ENCODE measurements around the gene HTR3D.
A peak's percentile ranks its signal among the peaks of the same experiment; 100 is the strongest.
"Not testable (repeated sequence)": the region's sequence is repeated elsewhere in the genome, so short reads cannot be mapped to it uniquely, and the experiment has no call there.

The HTR3D gene

DNA sequence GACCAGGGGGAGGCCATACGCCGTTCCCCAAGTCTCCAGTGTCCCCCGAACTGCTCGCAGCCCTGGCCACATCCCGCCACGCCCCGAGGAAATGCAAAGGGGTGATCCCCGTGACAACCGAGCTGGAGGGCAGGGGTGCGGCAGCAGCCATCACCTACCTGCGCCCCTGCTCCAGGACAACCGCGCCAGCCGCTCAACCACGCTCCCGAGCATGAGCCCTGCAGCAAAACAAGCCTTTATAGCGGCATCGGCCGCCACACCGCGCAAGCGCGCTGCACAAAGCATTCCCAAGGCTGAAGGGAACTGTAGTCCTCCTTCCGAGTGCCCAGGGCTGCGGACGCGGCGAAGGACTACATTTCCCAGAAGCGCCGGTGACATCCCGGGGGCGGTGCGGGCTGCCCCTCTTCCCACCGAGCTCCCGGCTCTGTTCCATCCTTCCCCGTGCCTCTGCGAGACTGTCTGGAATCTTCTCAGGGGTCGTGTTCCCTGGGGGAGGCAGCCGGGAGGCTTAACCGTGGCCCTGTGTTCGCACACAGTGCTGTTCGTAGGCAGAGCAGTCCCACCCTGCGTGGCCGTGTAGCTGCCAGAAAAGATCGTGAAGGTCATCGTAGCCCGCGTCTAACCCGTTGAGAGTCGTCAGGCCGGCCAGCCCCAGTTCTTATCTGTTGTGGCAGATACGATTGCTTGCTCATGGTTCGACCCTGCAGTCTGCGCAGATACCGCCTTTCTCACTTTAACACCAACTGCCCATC is 13.7 kb upstream of the HTR3D start, which contains the start of gene ABCC5:
Gene ABCC5 (minus strand): TSS at position 213 of the 752 bp plus-strand sequence. CDS start 3,492 bp downstream, outside the sequence.
- H3K79me2 ChIP-seq (ENCODE audit: insufficient read depth, low read length) = no peaks in the 10 kb centered on the region
- no peaks in the 10 kb centered on the region for H3K27me3 ChIP-seq (ENCODE audit: insufficient read depth, low read length)
- no peaks in the 10 kb centered on the region for H4K20me1 ChIP-seq (ENCODE audit: insufficient read depth, low read length)
- H3K4me1 ChIP-seq (ENCODE audit: insufficient read depth, low read length, severe bottlenecking) = peaks cover 33% of the 10 kb centered on the region
- H3K4me2 ChIP-seq (ENCODE audit: low read length) = peak within 1 kb of the TSS; percentile 86
- H3K27ac ChIP-seq (ENCODE audit: low read depth, low read length, poor library complexity, severe bottlenecking) = peak within 1 kb of the TSS; percentile 35
- H3K9ac ChIP-seq (ENCODE audit: low read length) = peak within 1 kb of the TSS; percentile 87
- H3F3A ChIP-seq (ENCODE audit: insufficient read depth, low read length) = no peaks in the 10 kb centered on the region
- TF ChIP-seq, protein P1, sequence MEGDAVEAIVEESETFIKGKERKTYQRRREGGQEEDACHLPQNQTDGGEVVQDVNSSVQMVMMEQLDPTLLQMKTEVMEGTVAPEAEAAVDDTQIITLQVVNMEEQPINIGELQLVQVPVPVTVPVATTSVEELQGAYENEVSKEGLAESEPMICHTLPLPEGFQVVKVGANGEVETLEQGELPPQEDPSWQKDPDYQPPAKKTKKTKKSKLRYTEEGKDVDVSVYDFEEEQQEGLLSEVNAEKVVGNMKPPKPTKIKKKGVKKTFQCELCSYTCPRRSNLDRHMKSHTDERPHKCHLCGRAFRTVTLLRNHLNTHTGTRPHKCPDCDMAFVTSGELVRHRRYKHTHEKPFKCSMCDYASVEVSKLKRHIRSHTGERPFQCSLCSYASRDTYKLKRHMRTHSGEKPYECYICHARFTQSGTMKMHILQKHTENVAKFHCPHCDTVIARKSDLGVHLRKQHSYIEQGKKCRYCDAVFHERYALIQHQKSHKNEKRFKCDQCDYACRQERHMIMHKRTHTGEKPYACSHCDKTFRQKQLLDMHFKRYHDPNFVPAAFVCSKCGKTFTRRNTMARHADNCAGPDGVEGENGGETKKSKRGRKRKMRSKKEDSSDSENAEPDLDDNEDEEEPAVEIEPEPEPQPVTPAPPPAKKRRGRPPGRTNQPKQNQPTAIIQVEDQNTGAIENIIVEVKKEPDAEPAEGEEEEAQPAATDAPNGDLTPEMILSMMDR (IDR thresholded peaks at IDR 0.05; ENCODE audit: low read length) = peak; percentile 56; the same call in 1 of the 2 replicates
- TF ChIP-seq EZH2 (IDR thresholded peaks at IDR 0.05; ENCODE audit: borderline replicate concordance, low read length) = no peak
- peak within 1 kb of the TSS; percentile 87 for H3K4me3 ChIP-seq (ENCODE audit: low read depth, low read length, poor library complexity, severe bottlenecking)
- H3K36me3 ChIP-seq (ENCODE audit: insufficient read depth, low read length) = peaks cover 13% of the 10 kb centered on the region; the same call in 1 of the 2 replicates
- peak within 1 kb of the TSS; percentile 79 for H2AFZ ChIP-seq (ENCODE audit: low read length)
- H3K9me3 ChIP-seq (ENCODE audit: low read length) = no peaks in the 10 kb centered on the region
- H3K9me2 ChIP-seq (ENCODE audit: low read depth, low read length) = no peaks in the 10 kb centered on the region

GRCh38 chr3:184018424-184018973 is 13.0 kb upstream of the HTR3D start:
- no peak for TF ChIP-seq EZH2 (IDR thresholded peaks at IDR 0.05; ENCODE audit: borderline replicate concordance, low read length)
- TF ChIP-seq, protein P1 (IDR thresholded peaks at IDR 0.05; ENCODE audit: low read length) = no peak
- H3K4me3 ChIP-seq (ENCODE audit: low read depth, low read length, poor library complexity, severe bottlenecking) = peak overlapping the region; percentile 87
- H3K4me2 ChIP-seq (ENCODE audit: low read length) = peak overlapping the region; percentile 86
- H3K27ac ChIP-seq (ENCODE audit: low read depth, low read length, poor library complexity, severe bottlenecking) = no peak overlapping the region
- no peaks in the 10 kb centered on the region; the same call in 1 of the 2 replicates for H3K27me3 ChIP-seq (ENCODE audit: insufficient read depth, low read length)
- peak overlapping the region; percentile 87 for H3K9ac ChIP-seq (ENCODE audit: low read length)
- no peaks in the 10 kb centered on the region for H3K9me3 ChIP-seq (ENCODE audit: low read length)
- no peaks in the 10 kb centered on the region for H3K9me2 ChIP-seq (ENCODE audit: low read depth, low read length)
- peaks cover 33% of the 10 kb centered on the region for H3K4me1 ChIP-seq (ENCODE audit: insufficient read depth, low read length, severe bottlenecking)
- H4K20me1 ChIP-seq (ENCODE audit: insufficient read depth, low read length) = no peaks in the 10 kb centered on the region
- H3K36me3 ChIP-seq (ENCODE audit: insufficient read depth, low read length) = peaks cover 8% of the 10 kb centered on the region; the same call in 1 of the 2 replicates
- no peaks in the 10 kb centered on the region for H3K79me2 ChIP-seq (ENCODE audit: insufficient read depth, low read length)
- peak overlapping the region; percentile 71 for H2AFZ ChIP-seq (ENCODE audit: low read length)
- H3F3A ChIP-seq (ENCODE audit: insufficient read depth, low read length) = no peaks in the 10 kb centered on the region

DNA sequence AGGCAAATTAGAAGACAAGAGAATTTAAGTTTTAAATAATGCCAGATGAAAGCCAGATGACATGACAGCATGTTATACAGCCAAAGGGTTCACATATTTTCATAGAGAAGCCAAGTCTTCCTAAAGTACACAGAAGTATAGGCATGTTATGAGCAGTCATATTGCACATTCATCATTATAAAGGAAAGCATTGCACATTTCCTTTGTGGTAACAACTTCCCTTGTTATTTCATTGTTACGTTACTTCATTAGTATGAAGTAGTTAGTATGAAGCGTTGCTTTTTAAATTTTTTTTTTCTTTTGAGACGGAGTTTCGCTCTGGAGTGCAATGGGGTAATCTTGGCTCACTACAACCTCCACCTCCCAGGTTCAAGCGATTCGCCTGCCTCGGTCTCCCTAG is 9.2 kb upstream of the HTR3D start:
- H2AFZ ChIP-seq (ENCODE audit: low read length) = no peak overlapping the region
- H3K27me3 ChIP-seq (ENCODE audit: insufficient read depth, low read length) = no peaks in the 10 kb centered on the region; the same call in 1 of the 2 replicates
- no peak for TF ChIP-seq EZH2 (IDR thresholded peaks at IDR 0.05; ENCODE audit: borderline replicate concordance, low read length)
- TF ChIP-seq, protein P1 (IDR thresholded peaks at IDR 0.05; ENCODE audit: low read length) = no peak
- H3K9me2 ChIP-seq (ENCODE audit: low read depth, low read length) = no peaks in the 10 kb centered on the region
- no peak overlapping the region for H3K4me2 ChIP-seq (ENCODE audit: low read length)
- no peak overlapping the region for H3K4me3 ChIP-seq (ENCODE audit: low read depth, low read length, poor library complexity, severe bottlenecking)
- H3K36me3 ChIP-seq (ENCODE audit: insufficient read depth, low read length) = no peaks in the 10 kb centered on the region
- no peaks in the 10 kb centered on the region for H3F3A ChIP-seq (ENCODE audit: insufficient read depth, low read length)
- H4K20me1 ChIP-seq (ENCODE audit: insufficient read depth, low read length) = no peaks in the 10 kb centered on the region
- no peaks in the 10 kb centered on the region for H3K79me2 ChIP-seq (ENCODE audit: insufficient read depth, low read length)
- H3K9me3 ChIP-seq (ENCODE audit: low read length) = peaks cover 6% of the 10 kb centered on the region; the same call in 1 of the 2 replicates
- H3K9ac ChIP-seq (ENCODE audit: low read length) = no peak overlapping the region
- no peak overlapping the region for H3K27ac ChIP-seq (ENCODE audit: low read depth, low read length, poor library complexity, severe bottlenecking)
- H3K4me1 ChIP-seq (ENCODE audit: insufficient read depth, low read length, severe bottlenecking) = peaks cover 7% of the 10 kb centered on the region

- not testable (repeated sequence) for H3K9ac ChIP-seq (ENCODE audit: low read length); H2AFZ ChIP-seq (ENCODE audit: low read length); H4K20me1 ChIP-seq (ENCODE audit: insufficient read depth, low read length); H3F3A ChIP-seq (ENCODE audit: insufficient read depth, low read length); H3K4me2 ChIP-seq (ENCODE audit: low read length); H3K36me3 ChIP-seq (ENCODE audit: insufficient read depth, low read length); H3K4me1 ChIP-seq (ENCODE audit: insufficient read depth, low read length, severe bottlenecking); H3K27me3 ChIP-seq (ENCODE audit: insufficient read depth, low read length); H3K4me3 ChIP-seq (ENCODE audit: low read depth, low read length, poor library complexity, severe bottlenecking); H3K9me3 ChIP-seq (ENCODE audit: low read length); H3K27ac ChIP-seq (ENCODE audit: low read depth, low read length, poor library complexity, severe bottlenecking); H3K9me2 ChIP-seq (ENCODE audit: low read depth, low read length); H3K79me2 ChIP-seq (ENCODE audit: insufficient read depth, low read length)
These were observed 6.3 kb upstream of the HTR3D start for GRCh38 chr3:184025256-184025655.

DNA sequence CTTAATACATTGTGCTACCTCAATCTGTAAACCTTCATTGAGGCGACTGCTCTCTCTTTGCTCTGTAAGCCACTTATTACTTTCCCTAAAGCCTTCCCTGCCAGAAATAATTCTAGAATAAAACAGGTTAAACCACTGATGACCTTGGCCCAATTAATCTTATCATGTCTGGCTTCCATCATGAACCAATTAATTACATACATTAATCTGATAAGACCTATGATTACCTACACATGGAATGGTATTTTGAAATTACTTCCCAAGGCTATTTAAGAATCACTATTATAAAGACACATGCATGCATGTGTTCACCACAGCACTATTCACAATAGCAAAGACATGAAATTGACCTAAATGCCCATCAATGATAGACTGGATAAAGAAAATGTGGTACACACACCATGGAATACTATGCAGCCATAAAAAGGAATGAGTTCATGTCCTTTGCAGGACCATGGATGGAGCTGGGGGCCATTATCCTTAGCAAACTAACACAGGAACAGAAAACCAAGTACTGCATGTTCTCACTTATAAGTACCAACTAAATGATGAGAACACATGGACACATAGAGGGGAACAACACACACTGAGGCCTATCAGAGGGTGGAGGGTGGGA is 3.2 kb upstream of the HTR3D start:
- not testable (repeated sequence) for H3K27ac ChIP-seq (ENCODE audit: low read depth, low read length, poor library complexity, severe bottlenecking); H3K4me2 ChIP-seq (ENCODE audit: low read length); H3K4me3 ChIP-seq (ENCODE audit: low read depth, low read length, poor library complexity, severe bottlenecking); H3K79me2 ChIP-seq (ENCODE audit: insufficient read depth, low read length); H2AFZ ChIP-seq (ENCODE audit: low read length); H3K9me2 ChIP-seq (ENCODE audit: low read depth, low read length); H3K9ac ChIP-seq (ENCODE audit: low read length); H4K20me1 ChIP-seq (ENCODE audit: insufficient read depth, low read length); H3K27me3 ChIP-seq (ENCODE audit: insufficient read depth, low read length); H3F3A ChIP-seq (ENCODE audit: insufficient read depth, low read length); H3K4me1 ChIP-seq (ENCODE audit: insufficient read depth, low read length, severe bottlenecking); H3K36me3 ChIP-seq (ENCODE audit: insufficient read depth, low read length); H3K9me3 ChIP-seq (ENCODE audit: low read length)

Data from OCI-LY1 (cell line).